HEK293 (cell line): Measurements from ENCODE around the gene LPIN1.

Source experiments
- CTCF ChIA-PET: fragments of 350-600 bp; formaldehyde crosslinking; extraction: SDS; loops from one replicate; lab custom pipeline; 2021; ENCODE audit warnings: antibody characterized with exemption; lab: Yijun Ruan, JAX
- POLR2A ChIA-PET: fragments of 300-600 bp; formaldehyde crosslinking; extraction: SDS; loops from one replicate; lab custom pipeline; 2020; ENCODE audit warnings: antibody characterized with exemption, inconsistent platforms; lab: Yijun Ruan, JAX
- H3K27ac ChIP-seq: fragments of 200-500 bp; sonication (Bioruptor generic); 2 replicates; pipeline ENCODE4 v1.5.1; 2014; ENCODE audit warnings: low read depth, low read length, control low read depth, inconsistent platforms; ENCODE audit errors: extremely low read depth
- H3K36me3 ChIP-seq, 2 experiments: fragments of 200-500 bp in 1 of 2; sonication (Bioruptor generic) in 1 of 2; 1 replicate in 1 of 2; 2 replicates in 1 of 2; pipeline ENCODE4 v1.5.1; 2014 to 2017; ENCODE audit warnings: inconsistent platforms in 2 of 2, low read length in 2 of 2; ENCODE audit not compliant: control insufficient read depth in 2 of 2, insufficient read depth in 1 of 2
- H3K4me1 ChIP-seq: fragments of 200-500 bp; sonication (Bioruptor generic); 2 replicates; pipeline ENCODE4 v1.5.1; 2014; ENCODE audit warnings: mild to moderate bottlenecking, low read length, inconsistent platforms; ENCODE audit not compliant: control insufficient read depth, insufficient read depth
- H3K4me3 ChIP-seq: 2 replicates; pipeline ENCODE4 v1.5.1; 2011; ENCODE audit warnings: low read depth, mild to moderate bottlenecking, control low read depth, low read length, moderate library complexity
- H3K9me3 ChIP-seq: fragments of 200-500 bp; sonication (Bioruptor generic); 2 replicates; pipeline ENCODE4 v1.5.1; 2014; ENCODE audit warnings: low read depth, low read length, inconsistent platforms; ENCODE audit not compliant: control insufficient read depth, insufficient read depth
- FEZF1 ChIP-seq: fragments of 450-650 bp; formaldehyde crosslinking; IDR thresholded peaks from 2 replicates; pipeline ENCODE4 v1.5.1; 2016; ENCODE audit warnings: missing biosample characterization, missing genetic modification characterization
- GFI1B ChIP-seq: fragments of 450-650 bp; formaldehyde crosslinking; IDR thresholded peaks from 2 replicates; pipeline ENCODE4 v1.5.1; 2016; ENCODE audit warnings: missing biosample characterization, missing genetic modification characterization
- GLIS1 ChIP-seq: fragments of 450-650 bp; formaldehyde crosslinking; IDR thresholded peaks from 2 replicates; pipeline ENCODE4 v1.5.1; 2016; ENCODE audit warnings: missing biosample characterization, missing genetic modification characterization
- HOXD13 ChIP-seq: sonication (generic); formaldehyde crosslinking; IDR thresholded peaks from 2 replicates; pipeline ENCODE4 v1.8.0; 2022; ENCODE audit warnings: missing genetic modification reagents, borderline replicate concordance
- IKZF3 ChIP-seq: fragments of 450-650 bp; IDR thresholded peaks from 2 replicates; pipeline ENCODE4 v1.5.0; 2018; ENCODE audit warnings: missing biosample characterization, mild to moderate bottlenecking, missing genetic modification characterization, moderate library complexity
- KLF16 ChIP-seq: fragments of 450-650 bp; formaldehyde crosslinking; IDR thresholded peaks from 2 replicates; pipeline ENCODE4 v1.5.1; 2017; ENCODE audit warnings: missing biosample characterization, missing genetic modification characterization
- OSR2 ChIP-seq: fragments of 450-650 bp; formaldehyde crosslinking; IDR thresholded peaks from 2 replicates; pipeline ENCODE4 v1.5.1; 2016; ENCODE audit warnings: missing biosample characterization, missing genetic modification characterization
- PRDM1 ChIP-seq: fragments of 450-650 bp; formaldehyde crosslinking; IDR thresholded peaks from 2 replicates; pipeline ENCODE4; 2016; ENCODE audit warnings: missing biosample characterization, missing genetic modification characterization
- SP3 ChIP-seq: fragments of 450-650 bp; formaldehyde crosslinking; IDR thresholded peaks from 2 replicates; pipeline ENCODE4 v1.5.1; 2016; ENCODE audit warnings: missing biosample characterization, missing genetic modification characterization
- ZBTB21 ChIP-seq: fragments of 450-650 bp; formaldehyde crosslinking; IDR thresholded peaks from 2 replicates; pipeline ENCODE4 v1.5.1; 2017; ENCODE audit warnings: missing biosample characterization, missing genetic modification characterization
- ZNF221 ChIP-seq: fragments of 450-650 bp; formaldehyde crosslinking; IDR thresholded peaks from 2 replicates; pipeline ENCODE4 v1.5.1; 2017; ENCODE audit warnings: missing biosample characterization, missing genetic modification characterization, borderline replicate concordance
- ZNF366 ChIP-seq: fragments of 450-650 bp; formaldehyde crosslinking; conservative IDR thresholded peaks from 2 replicates; pipeline ENCODE4 v1.5.1; 2016; ENCODE audit warnings: missing biosample characterization, missing genetic modification characterization
- ZNF510 ChIP-seq: fragments of 450-650 bp; formaldehyde crosslinking; IDR thresholded peaks from 2 replicates; pipeline ENCODE4 v1.5.1; 2018; ENCODE audit warnings: mild to moderate bottlenecking, missing genetic modification characterization, missing biosample characterization; ENCODE audit not compliant: insufficient replicate concordance
- ZNF610 ChIP-seq: fragments of 450-650 bp; formaldehyde crosslinking; IDR thresholded peaks from 2 replicates; pipeline ENCODE4 v1.5.1; 2016; ENCODE audit warnings: missing biosample characterization, missing genetic modification characterization, borderline replicate concordance
- ZNF621 ChIP-seq: fragments of 450-650 bp; formaldehyde crosslinking; IDR thresholded peaks from 2 replicates; pipeline ENCODE4 v1.5.1; 2017; ENCODE audit warnings: missing biosample characterization, missing genetic modification characterization
- ZNF791 ChIP-seq: fragments of 450-650 bp; formaldehyde crosslinking; IDR thresholded peaks from 2 replicates; pipeline ENCODE4 v1.5.1; 2016; ENCODE audit warnings: missing biosample characterization, missing genetic modification characterization
- ZSCAN16 ChIP-seq: fragments of 450-650 bp; formaldehyde crosslinking; IDR thresholded peaks from 2 replicates; pipeline ENCODE4 v1.5.1; 2016; ENCODE audit warnings: missing biosample characterization, missing genetic modification characterization
- ZSCAN23 ChIP-seq: fragments of 450-650 bp; formaldehyde crosslinking; IDR thresholded peaks from 2 replicates; pipeline ENCODE4 v1.5.1; 2016; ENCODE audit warnings: missing biosample characterization, missing genetic modification characterization
- ZSCAN30 ChIP-seq: fragments of 450-650 bp; IDR thresholded peaks from 2 replicates; pipeline ENCODE4 v1.5.1; 2018; ENCODE audit warnings: missing biosample characterization, mild to moderate bottlenecking, missing genetic modification characterization, moderate library complexity
- TF ChIP-seq, protein P1 (sequence below): fragments of 450-650 bp; formaldehyde crosslinking; IDR thresholded peaks from 2 replicates; pipeline ENCODE4 v1.5.1; 2016; ENCODE audit warnings: missing biosample characterization, missing genetic modification characterization
- TF ChIP-seq, protein P2 (sequence below): fragments of 450-650 bp; formaldehyde crosslinking; IDR thresholded peaks from 2 replicates; pipeline ENCODE4 v1.5.1; 2017; ENCODE audit warnings: missing biosample characterization, missing genetic modification characterization
- TF ChIP-seq, protein P3 (sequence below): sonication (generic); formaldehyde crosslinking; IDR thresholded peaks from 2 replicates; pipeline ENCODE4 v1.8.1; 2022; ENCODE audit warnings: mild to moderate bottlenecking, moderate library complexity, missing genetic modification reagents

The LPIN1 gene

GRCh38 chr2:11777066-11777782, 30.8 kb downstream of the LPIN1 start:
- Histone ChIP-seq H3K27ac (no peak overlapping the region), H3K9me3 (no peaks in the 10 kb centered on the region), H3K4me3 (no peak overlapping the region), H3K4me1 (no peaks in the 10 kb centered on the region), H3K36me3 (peaks cover 26 to 62% of the 10 kb centered on the region in 2 experiments)
- POLR2A ChIA-PET = no interaction called here
- no peak for TF ChIP-seq IKZF3
- CTCF ChIA-PET = interaction anchor here (0.7 to 10.8 kb wide), 10 partner anchors 11 to 90 kb away, joined by 3 to 247 read pairs (median 4); partner anchors contain the start of gene LPIN1

DNA sequence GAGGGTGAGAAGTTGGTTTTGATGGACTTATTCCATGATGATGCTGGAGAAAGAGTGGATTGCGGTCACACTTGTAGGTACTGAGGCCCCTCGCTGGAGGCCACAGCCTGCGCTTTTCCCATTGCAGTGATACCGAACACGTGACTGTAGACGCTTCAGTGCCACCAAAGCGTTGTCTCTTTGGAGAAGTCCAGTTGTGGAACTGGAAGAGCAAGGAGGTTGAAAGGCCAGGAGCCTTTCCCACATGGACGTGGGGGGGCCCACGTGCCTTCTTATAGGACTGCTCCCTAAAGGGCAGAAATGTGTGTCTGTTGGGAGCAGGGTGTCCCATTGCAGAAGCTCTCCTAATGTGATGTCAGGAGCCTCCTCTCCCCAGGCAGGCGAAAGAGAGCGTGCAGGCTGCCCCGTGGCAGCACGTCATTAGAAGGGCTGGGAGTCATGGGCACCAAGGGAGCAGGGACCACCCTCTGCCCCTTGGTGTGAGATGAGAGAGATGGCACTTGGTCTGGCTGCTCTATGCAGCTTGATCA, 31.5 kb downstream of the LPIN1 start:
- no peaks in the 10 kb centered on the region for H3K4me1 ChIP-seq
- no peaks in the 10 kb centered on the region for H3K9me3 ChIP-seq
- TF ChIP-seq PRDM1 (no peak), SP3 (no peak), OSR2 (tag by site-specific recombination) (no peak), ZNF610 (no peak), ZBTB21 (tag by site-specific recombination) (no peak), KLF16 (tag by site-specific recombination) (no peak)
- TF ChIP-seq, protein P1, sequence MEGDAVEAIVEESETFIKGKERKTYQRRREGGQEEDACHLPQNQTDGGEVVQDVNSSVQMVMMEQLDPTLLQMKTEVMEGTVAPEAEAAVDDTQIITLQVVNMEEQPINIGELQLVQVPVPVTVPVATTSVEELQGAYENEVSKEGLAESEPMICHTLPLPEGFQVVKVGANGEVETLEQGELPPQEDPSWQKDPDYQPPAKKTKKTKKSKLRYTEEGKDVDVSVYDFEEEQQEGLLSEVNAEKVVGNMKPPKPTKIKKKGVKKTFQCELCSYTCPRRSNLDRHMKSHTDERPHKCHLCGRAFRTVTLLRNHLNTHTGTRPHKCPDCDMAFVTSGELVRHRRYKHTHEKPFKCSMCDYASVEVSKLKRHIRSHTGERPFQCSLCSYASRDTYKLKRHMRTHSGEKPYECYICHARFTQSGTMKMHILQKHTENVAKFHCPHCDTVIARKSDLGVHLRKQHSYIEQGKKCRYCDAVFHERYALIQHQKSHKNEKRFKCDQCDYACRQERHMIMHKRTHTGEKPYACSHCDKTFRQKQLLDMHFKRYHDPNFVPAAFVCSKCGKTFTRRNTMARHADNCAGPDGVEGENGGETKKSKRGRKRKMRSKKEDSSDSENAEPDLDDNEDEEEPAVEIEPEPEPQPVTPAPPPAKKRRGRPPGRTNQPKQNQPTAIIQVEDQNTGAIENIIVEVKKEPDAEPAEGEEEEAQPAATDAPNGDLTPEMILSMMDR (tag by site-specific recombination) = no peak
- TF ChIP-seq, all 188 proteins: peak for 0
- peaks cover 26 to 63% of the 10 kb centered on the region in 2 experiments for H3K36me3 ChIP-seq
- H3K27ac ChIP-seq = no peak overlapping the region
- no peak overlapping the region for H3K4me3 ChIP-seq
- POLR2A ChIA-PET = no interaction called here
- CTCF ChIA-PET = interaction anchor here (0.7 to 10.8 kb wide), 11 partner anchors 10 to 112 kb away, joined by 3 to 247 read pairs (median 5); partner anchors contain the start of gene LPIN1

- no peak overlapping the region for H3K27ac ChIP-seq
- TF ChIP-seq, protein P2, sequence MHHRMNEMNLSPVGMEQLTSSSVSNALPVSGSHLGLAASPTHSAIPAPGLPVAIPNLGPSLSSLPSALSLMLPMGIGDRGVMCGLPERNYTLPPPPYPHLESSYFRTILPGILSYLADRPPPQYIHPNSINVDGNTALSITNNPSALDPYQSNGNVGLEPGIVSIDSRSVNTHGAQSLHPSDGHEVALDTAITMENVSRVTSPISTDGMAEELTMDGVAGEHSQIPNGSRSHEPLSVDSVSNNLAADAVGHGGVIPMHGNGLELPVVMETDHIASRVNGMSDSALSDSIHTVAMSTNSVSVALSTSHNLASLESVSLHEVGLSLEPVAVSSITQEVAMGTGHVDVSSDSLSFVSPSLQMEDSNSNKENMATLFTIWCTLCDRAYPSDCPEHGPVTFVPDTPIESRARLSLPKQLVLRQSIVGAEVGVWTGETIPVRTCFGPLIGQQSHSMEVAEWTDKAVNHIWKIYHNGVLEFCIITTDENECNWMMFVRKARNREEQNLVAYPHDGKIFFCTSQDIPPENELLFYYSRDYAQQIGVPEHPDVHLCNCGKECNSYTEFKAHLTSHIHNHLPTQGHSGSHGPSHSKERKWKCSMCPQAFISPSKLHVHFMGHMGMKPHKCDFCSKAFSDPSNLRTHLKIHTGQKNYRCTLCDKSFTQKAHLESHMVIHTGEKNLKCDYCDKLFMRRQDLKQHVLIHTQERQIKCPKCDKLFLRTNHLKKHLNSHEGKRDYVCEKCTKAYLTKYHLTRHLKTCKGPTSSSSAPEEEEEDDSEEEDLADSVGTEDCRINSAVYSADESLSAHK (tag by site-specific recombination) = no peak
- TF ChIP-seq ZNF221 = no peak
- TF ChIP-seq ZSCAN23 = no peak
- TF ChIP-seq GFI1B (tag by site-specific recombination) = no peak
- TF ChIP-seq FEZF1 (tag by site-specific recombination) = no peak
- no peak for TF ChIP-seq HOXD13 (CRISPR knock-in tag)
- no peak for TF ChIP-seq ZNF510 (tag by site-specific recombination)
- no peak for TF ChIP-seq ZNF621 (tag by site-specific recombination)
- TF ChIP-seq GLIS1 (tag by site-specific recombination) = no peak
- TF ChIP-seq ZNF791 = no peak
- TF ChIP-seq ZNF366 (tag by site-specific recombination) = no peak
- no peak for TF ChIP-seq ZSCAN30 (tag by site-specific recombination)
- TF ChIP-seq ZSCAN16 = no peak
- TF ChIP-seq, protein P3, sequence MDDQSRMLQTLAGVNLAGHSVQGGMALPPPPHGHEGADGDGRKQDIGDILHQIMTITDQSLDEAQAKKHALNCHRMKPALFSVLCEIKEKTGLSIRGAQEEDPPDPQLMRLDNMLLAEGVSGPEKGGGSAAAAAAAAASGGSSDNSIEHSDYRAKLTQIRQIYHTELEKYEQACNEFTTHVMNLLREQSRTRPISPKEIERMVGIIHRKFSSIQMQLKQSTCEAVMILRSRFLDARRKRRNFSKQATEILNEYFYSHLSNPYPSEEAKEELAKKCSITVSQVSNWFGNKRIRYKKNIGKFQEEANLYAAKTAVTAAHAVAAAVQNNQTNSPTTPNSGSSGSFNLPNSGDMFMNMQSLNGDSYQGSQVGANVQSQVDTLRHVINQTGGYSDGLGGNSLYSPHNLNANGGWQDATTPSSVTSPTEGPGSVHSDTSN = no peak
- TF ChIP-seq, all 188 proteins: peak for 0
- POLR2A ChIA-PET = no interaction called here
- H3K9me3 ChIP-seq = no peaks in the 10 kb centered on the region
- H3K36me3 ChIP-seq = peaks cover 22 to 63% of the 10 kb centered on the region in 2 experiments
- CTCF ChIA-PET = interaction anchor here (0.8 to 10.8 kb wide), 10 partner anchors 10 to 113 kb away, joined by 3 to 247 read pairs (median 6); no protein-coding TSS in a partner anchor
- no peak overlapping the region for H3K4me3 ChIP-seq
- no peaks in the 10 kb centered on the region for H3K4me1 ChIP-seq
These were observed 32.0 kb downstream of the LPIN1 start for GRCh38 chr2:11778416-11778815.
